HL-60 (cell line): Measurements from ENCODE around the gene ITPRID2.
"Not testable (repeated sequence)": the region's sequence is repeated elsewhere in the genome, so short reads cannot be mapped to it uniquely, and the experiment has no call there.

Experiments used
- DNase-seq, 2 experiments: peaks; one replicate each; pipeline ENCODE4 v3.0.0-alpha.2; 2010 to 2020; ENCODE audit warnings: low read depth in 1 of 2, low spot score in 1 of 2
- H3K27ac ChIP-seq: fragments of 250-450 bp; sonication (Bioruptor Pico); replicated peaks from 2 replicates; pipeline ENCODE4 v1.5.1; 2020; ENCODE audit warnings: mild to moderate bottlenecking, moderate library complexity
- H3K27me3 ChIP-seq: fragments of 250-450 bp; sonication (Bioruptor Pico); 2 replicates; pipeline ENCODE4 v1.5.1; 2021; ENCODE audit warnings: mild to moderate bottlenecking, moderate library complexity; ENCODE audit not compliant: insufficient read depth, poor library complexity, severe bottlenecking
- H3K4me3 ChIP-seq: replicated peaks from 2 replicates; pipeline ENCODE4 v1.5.1; 2011; ENCODE audit warnings: mild to moderate bottlenecking, control low read depth, low read length; ENCODE audit not compliant: insufficient read depth
- CTCF ChIP-seq: IDR thresholded peaks from one replicate; pipeline ENCODE4 v1.5.1; 2011; ENCODE audit warnings: low read length, control low read depth, inconsistent platforms; ENCODE audit not compliant: insufficient read depth
- GABPA ChIP-seq: IDR thresholded peaks from 2 replicates; pipeline ENCODE4 v1.6.1; 2012; ENCODE audit warnings: low read depth
- POLR2AphosphoS5 ChIP-seq: IDR thresholded peaks from 2 replicates; pipeline ENCODE4 v1.6.1; 2012; ENCODE audit warnings: low read depth
- SPI1 ChIP-seq: IDR thresholded peaks from 2 replicates; pipeline ENCODE4 v1.6.1; 2012; ENCODE audit warnings: low read depth, mild to moderate bottlenecking, borderline replicate concordance
- TF ChIP-seq, protein P1 (sequence below): IDR thresholded peaks from 2 replicates; pipeline ENCODE4 v1.6.1; 2012; ENCODE audit warnings: low read depth; ENCODE audit not compliant: insufficient replicate concordance

Gene ITPRID2

DNA sequence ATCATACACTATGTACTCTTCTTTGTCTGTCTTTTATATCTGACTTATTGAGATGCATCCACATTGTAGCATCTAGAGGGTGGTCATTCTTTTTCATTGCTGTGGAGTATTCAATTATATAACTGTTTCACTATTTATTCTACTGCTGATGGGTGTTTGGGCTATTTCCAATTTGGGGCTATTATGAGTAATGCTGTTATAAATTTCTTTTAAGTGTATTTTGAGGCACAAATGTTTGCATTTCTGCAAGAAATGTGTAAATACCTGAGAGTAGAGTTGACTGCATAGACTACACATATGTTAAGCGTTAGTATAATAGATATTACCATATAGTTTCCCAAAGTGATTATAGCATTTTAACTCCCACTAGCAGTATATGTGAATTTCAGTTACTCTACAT lies 67.2 kb downstream of the ITPRID2 start:
- H3K27ac ChIP-seq = no peak overlapping the region
- no peak overlapping the region for H3K4me3 ChIP-seq
- DNase-seq = no peak
- TF ChIP-seq POLR2AphosphoS5 = no peak
- no peak for TF ChIP-seq SPI1
- TF ChIP-seq, protein P1, sequence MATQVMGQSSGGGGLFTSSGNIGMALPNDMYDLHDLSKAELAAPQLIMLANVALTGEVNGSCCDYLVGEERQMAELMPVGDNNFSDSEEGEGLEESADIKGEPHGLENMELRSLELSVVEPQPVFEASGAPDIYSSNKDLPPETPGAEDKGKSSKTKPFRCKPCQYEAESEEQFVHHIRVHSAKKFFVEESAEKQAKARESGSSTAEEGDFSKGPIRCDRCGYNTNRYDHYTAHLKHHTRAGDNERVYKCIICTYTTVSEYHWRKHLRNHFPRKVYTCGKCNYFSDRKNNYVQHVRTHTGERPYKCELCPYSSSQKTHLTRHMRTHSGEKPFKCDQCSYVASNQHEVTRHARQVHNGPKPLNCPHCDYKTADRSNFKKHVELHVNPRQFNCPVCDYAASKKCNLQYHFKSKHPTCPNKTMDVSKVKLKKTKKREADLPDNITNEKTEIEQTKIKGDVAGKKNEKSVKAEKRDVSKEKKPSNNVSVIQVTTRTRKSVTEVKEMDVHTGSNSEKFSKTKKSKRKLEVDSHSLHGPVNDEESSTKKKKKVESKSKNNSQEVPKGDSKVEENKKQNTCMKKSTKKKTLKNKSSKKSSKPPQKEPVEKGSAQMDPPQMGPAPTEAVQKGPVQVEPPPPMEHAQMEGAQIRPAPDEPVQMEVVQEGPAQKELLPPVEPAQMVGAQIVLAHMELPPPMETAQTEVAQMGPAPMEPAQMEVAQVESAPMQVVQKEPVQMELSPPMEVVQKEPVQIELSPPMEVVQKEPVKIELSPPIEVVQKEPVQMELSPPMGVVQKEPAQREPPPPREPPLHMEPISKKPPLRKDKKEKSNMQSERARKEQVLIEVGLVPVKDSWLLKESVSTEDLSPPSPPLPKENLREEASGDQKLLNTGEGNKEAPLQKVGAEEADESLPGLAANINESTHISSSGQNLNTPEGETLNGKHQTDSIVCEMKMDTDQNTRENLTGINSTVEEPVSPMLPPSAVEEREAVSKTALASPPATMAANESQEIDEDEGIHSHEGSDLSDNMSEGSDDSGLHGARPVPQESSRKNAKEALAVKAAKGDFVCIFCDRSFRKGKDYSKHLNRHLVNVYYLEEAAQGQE = no peak
- TF ChIP-seq CTCF = no peak
- TF ChIP-seq GABPA = no peak
- peaks cover 3% of the 10 kb centered on the region for H3K27me3 ChIP-seq

GRCh38 chr2:181959508-181959907 lies 68.0 kb downstream of the ITPRID2 start:
- no peak overlapping the region for H3K4me3 ChIP-seq
- DNase-seq = no peak
- H3K27me3 ChIP-seq = peaks cover 3% of the 10 kb centered on the region
- H3K27ac ChIP-seq = no peak overlapping the region
- no peak for TF ChIP-seq GABPA
- TF ChIP-seq CTCF = no peak
- no peak for TF ChIP-seq SPI1
- TF ChIP-seq, protein P1 = no peak
- TF ChIP-seq POLR2AphosphoS5 = no peak

GRCh38 chr2:181961167-181961566 lies 69.6 kb downstream of the ITPRID2 start:
- H3K27ac ChIP-seq = not testable (repeated sequence)

GRCh38 chr2:181962142-181962541 lies 70.6 kb downstream of the ITPRID2 start:
- peaks cover 3% of the 10 kb centered on the region for H3K27me3 ChIP-seq
- TF ChIP-seq CTCF (no peak), POLR2AphosphoS5 (no peak)
- no peak overlapping the region for H3K27ac ChIP-seq
- H3K4me3 ChIP-seq = no peak overlapping the region
- DNase-seq = no peak

More at GRCh38 chr2:181961167-181961566, 69.6 kb downstream of the ITPRID2 start:
- not testable (repeated sequence) for H3K4me3 ChIP-seq, H3K27me3 ChIP-seq, DNase-seq
